ENCODE measurements around the gene SNIP1.
"Not testable (repeated sequence)": the region's sequence is repeated elsewhere in the genome, so short reads cannot be mapped to it uniquely, and the experiment has no call there.

The SNIP1 gene, protein sequence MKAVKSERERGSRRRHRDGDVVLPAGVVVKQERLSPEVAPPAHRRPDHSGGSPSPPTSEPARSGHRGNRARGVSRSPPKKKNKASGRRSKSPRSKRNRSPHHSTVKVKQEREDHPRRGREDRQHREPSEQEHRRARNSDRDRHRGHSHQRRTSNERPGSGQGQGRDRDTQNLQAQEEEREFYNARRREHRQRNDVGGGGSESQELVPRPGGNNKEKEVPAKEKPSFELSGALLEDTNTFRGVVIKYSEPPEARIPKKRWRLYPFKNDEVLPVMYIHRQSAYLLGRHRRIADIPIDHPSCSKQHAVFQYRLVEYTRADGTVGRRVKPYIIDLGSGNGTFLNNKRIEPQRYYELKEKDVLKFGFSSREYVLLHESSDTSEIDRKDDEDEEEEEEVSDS

DNA sequence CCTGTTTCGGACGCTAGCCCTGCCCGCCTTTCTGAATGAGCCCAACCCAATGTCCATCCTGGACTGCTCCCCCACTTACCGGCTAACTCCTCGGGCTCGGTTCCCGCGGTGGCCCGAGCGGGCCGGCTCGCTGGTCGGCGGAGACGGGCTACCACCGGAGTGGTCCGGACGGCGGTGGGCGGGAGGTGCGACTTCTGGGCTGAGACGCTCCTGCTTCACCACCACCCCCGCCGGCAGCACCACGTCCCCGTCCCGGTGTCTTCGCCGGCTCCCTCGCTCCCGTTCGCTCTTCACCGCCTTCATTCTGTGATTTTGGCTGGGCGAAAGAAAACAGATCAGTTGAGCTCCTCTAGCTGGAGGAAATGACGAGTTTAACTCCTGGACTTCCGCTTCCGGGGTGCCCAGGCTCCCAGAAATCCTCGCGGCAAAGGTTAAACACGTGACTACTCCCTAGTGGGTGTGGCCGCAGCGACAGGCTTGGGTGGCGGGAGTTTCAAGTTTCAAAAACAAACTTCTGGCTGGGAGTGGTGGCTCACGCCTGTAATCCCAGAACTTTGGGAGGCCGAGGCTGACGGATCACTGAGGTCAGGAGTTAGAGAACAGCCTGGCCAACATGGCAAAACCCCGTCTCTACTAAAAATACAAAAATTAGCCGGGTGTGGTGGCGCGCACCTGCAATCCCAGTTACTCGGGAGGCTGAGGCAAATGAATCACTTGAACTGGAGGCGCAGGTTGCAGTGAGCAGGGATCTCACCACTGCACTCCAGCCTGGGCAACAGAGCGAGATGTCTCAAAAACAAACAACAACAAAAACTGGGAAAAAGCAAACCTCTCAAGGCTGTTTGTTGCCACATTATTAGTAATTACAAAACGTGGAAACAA lies at the start of gene SNIP1:
SNIP1 (minus strand) TSS at position 367 of the 882 bp plus-strand sequence; CDS start at position 303, 64 bp downstream.
- DNase-seq (ENCODE audit: low read depth, low spot score), result peak; percentile 80

DNA sequence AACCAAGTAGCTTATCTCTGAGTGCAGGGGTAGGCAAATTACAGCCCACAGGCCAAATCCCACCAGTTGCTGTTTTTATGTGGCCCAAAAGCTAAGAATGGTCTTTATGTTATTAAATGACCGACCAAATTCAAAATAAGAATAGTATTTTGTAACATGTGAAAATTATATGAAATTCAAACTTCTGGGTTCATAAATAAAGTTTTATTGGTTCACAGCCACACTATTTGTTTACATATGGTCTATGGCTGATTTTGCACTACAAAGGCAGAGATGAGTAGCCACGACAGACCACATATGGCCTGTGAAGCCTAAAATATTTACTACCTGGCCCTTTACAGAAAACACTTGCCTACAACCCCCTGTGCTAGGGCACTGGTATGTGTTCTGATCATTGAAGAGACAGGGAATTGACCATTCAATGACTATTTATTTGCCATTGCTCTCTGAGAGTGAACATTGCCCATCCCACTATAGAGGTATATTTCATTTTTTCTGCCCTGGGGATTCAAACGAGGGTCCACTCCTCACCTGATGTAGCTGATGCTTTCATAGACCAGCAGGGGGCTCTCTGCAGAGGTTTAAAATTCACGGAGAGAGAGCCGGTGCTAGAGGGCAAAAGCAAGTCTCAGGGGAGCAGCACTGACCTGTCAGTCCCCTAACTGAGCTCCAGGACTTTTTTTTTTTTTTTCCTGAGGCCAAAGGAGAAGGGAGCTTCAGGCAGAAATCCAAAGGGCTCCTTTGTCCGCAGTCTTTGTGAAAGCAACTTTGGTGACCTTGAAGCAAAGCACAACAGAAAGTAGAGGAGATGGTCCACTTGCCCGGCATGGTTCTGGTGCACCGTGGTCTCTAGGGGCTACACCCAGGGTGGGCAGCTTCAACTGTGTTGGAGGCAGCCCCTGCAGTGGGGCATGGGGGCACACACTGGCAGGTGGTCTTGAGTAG lies 48.9 kb upstream of the SNIP1 start:
- no peak for DNase-seq (ENCODE audit: low read depth, low spot score)

DNA sequence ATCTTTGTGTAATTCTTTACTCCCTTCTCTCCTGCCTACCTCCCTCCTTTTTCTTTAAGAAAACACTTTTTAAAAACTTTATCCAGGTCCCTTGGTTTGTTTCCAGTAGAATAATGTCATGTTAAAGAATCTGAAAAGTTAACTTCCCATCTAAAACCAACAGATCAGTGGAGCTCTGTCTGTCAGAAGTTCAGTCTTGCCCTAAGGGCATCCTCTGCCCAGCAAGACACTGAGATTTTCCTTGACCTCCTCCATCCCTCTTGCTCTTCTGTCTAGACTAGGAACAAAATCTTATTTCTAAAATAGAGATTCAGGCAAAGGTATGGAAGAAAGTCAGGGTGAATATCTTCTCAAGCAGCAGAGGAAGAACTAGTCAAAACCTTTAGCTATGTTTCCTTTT lies 47.3 kb upstream of the SNIP1 start:
- no peak for DNase-seq (ENCODE audit: low read depth, low spot score)

GRCh38 chr1:37599940-37600339 lies 45.8 kb upstream of the SNIP1 start:
- no peak for DNase-seq (ENCODE audit: low read depth, low spot score)

GRCh38 chr1:37596182-37596667 lies 42.1 kb upstream of the SNIP1 start:
- no peak for DNase-seq (ENCODE audit: low read depth, low spot score)

DNA sequence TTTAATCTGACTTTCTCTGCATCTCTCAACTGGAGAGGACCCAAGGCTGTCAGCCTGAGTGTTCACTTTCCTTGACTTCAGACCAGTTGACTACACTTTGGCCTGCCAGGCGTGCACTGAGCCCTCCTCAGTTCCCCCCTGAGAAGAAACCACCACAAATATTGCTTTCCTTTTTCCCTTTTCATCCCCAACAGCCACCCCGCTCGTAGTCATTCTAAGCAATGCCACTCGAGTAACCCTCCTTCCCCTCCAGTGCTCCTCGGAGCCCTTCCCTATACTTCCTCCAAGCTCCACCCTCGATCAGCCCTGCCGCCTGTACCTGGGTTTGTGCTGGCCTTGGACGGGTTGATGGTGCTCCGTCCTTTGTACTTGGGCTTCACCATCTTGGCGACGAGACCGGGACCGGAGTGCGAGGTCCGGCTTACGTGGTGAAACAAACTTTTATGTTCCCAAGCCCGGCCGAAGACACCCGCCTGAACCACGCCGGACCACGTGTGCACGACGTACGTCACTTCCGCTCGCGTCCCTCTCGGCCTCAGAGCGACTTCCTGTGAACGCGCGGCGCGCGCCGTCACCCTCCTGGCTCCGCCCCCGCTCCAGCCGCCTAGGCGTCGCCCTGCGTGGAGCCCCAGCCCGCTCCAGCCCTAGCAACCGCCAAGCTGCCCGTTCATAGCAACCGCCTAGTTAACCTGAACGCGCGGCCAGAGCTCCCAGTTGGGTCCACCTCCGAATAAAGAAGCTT lies 41.5 kb upstream of the SNIP1 start, which contains the start of gene GNL2:
GNL2 (minus strand) TSS at position 498 of the 742 bp plus-strand sequence; CDS start at position 383, 115 bp downstream.
- DNase-seq (ENCODE audit: low read depth, low spot score), result peak; percentile 85

GRCh38 chr1:37593726-37594125 lies 39.6 kb upstream of the SNIP1 start:
- no peak for DNase-seq (ENCODE audit: low read depth, low spot score)

GRCh38 chr1:37588939-37589338 lies 34.8 kb upstream of the SNIP1 start:
- no peak for DNase-seq (ENCODE audit: low read depth, low spot score)

DNA sequence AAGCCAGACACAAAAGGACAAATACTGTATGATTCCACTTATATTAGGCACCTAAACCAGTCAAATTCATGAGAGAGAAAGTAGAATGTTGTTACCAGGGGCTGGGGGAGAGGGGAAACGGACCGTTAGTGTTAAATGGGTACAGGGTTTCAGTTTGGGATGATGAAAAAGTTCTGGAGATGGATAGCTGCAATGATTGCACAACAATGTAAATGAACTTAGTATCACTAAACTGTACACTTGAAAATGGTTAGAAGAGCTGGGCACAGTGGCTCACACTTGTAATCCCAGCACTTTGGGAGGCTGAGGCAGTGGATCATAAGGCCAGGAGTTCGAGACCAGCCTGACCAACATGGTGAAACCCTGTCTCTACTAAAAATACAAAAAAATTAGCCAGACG lies 30.5 kb upstream of the SNIP1 start:
- DNase-seq (ENCODE audit: low read depth, low spot score), result not testable (repeated sequence)

GRCh38 chr1:37575692-37576091 lies 21.6 kb upstream of the SNIP1 start:
- no peak for DNase-seq (ENCODE audit: low read depth, low spot score)

- DNase-seq (ENCODE audit: low read depth, low spot score), result no peak
Measured at GRCh38 chr1:37574834-37575480, 20.9 kb upstream of the SNIP1 start.

DNA sequence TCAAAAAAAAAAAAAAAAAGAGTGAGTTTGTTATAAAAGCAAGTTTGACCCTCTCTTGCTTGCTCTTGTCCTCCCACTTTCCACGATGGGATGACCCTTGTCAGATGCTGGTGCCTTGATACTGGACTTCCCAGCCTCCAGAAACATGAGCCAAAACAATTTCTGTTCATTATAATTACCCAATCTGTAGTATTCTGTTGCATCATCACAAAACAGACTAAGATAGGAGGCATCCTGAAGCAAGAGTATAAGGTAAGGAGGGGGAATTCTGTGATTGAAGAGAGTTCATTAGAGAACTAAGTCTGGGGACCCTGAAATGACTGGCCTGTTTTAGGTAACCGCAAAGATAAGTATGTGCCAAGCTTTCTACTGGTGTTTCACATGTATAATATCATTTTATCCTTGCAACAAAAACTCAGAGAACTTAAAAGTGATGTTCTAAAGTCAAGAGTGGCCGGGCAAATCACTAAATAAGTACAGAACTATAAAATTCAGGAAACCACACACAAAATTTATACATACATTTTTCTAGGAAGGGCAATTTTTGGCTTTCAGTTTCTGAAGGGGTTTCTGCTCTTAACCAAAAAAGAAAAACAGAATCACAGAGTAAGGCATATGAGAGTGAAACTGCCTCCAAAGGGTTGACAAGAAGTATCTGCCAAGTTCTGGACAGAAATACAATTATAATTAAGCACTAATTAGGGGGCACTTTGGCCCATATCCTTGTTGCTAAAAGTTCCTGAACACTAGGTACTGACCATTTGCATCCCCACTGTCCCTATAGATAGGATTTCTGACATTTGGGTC lies 16.6 kb upstream of the SNIP1 start:
- no peak for DNase-seq (ENCODE audit: low read depth, low spot score)

GRCh38 chr1:37567023-37567422 lies 12.9 kb upstream of the SNIP1 start:
- no peak for DNase-seq (ENCODE audit: low read depth, low spot score)

- DNase-seq (ENCODE audit: low read depth, low spot score), result no peak
Measured at GRCh38 chr1:37564892-37565291, 10.8 kb upstream of the SNIP1 start.

- DNase-seq (ENCODE audit: low read depth, low spot score), result no peak
Measured at GRCh38 chr1:37562984-37563383, 8.9 kb upstream of the SNIP1 start.

DNA sequence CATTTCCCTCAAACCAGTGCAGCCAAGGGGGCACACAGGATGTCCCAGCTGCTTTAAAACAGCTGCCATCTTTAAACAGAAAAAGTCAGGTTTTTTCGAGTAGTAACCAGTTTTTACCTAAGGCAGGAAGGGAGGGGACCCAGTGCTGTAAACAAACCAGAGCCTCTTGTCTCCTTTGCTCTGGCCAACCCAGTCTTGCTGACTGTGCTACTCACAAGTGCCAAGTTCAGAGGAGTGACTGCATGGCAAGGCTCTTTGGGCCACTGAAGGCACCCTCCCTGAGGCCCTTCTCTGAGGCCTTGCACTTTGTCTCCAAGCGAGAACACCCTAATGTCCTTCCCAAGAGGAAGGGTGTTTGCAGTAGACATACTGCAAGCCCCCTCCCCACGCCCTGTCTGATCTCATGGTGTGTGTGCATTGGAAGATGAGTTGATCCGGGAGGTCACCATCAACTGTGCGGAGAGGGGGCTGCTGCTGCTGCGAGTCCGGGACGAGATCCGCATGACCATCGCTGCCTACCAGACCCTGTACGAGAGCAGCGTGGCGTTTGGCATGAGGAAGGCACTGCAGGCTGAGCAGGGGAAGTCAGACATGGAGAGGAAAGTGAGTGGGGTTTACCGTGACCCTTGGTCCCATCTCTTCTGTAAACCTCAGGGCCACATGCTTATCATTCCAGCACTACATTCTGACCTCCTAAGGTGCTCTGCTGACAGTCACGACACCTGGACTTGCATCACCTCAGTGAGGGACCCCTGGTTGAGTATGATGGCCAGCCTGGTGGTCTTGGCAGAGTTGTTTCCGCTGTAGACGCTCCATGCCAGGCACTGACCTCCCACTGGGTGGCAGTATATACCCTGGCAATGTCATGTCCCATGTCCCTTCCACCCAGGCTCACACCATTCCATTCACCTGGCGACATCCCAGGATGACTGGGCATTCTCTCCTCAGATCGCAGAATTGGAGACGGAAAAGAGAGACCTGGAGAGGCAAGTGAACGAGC lies 7.3 kb upstream of the SNIP1 start:
- DNase-seq (ENCODE audit: low read depth, low spot score), result no peak

- no peak for DNase-seq (ENCODE audit: low read depth, low spot score)
Measured at GRCh38 chr1:37560401-37561132, 6.5 kb upstream of the SNIP1 start.

Data from smooth muscle cell of the brain vasculature (primary cell).